GM19324 (cell line): Measurements from ENCODE around the gene ZRANB2.

ENCODE experiments used
- ATAC-seq: cut with Tn5 transposase; IDR thresholded peaks from one replicate; pipeline ENCODE4 v1.9.1; 2021; ENCODE audit warnings: mild to moderate bottlenecking, moderate library complexity; ENCODE audit not compliant: unreplicated experiment, low FRiP score

ZRANB2 gene

GRCh38 chr1:71071720-71072119 is 9.1 kb downstream of the ZRANB2 start:
- ATAC-seq, result no peak

DNA sequence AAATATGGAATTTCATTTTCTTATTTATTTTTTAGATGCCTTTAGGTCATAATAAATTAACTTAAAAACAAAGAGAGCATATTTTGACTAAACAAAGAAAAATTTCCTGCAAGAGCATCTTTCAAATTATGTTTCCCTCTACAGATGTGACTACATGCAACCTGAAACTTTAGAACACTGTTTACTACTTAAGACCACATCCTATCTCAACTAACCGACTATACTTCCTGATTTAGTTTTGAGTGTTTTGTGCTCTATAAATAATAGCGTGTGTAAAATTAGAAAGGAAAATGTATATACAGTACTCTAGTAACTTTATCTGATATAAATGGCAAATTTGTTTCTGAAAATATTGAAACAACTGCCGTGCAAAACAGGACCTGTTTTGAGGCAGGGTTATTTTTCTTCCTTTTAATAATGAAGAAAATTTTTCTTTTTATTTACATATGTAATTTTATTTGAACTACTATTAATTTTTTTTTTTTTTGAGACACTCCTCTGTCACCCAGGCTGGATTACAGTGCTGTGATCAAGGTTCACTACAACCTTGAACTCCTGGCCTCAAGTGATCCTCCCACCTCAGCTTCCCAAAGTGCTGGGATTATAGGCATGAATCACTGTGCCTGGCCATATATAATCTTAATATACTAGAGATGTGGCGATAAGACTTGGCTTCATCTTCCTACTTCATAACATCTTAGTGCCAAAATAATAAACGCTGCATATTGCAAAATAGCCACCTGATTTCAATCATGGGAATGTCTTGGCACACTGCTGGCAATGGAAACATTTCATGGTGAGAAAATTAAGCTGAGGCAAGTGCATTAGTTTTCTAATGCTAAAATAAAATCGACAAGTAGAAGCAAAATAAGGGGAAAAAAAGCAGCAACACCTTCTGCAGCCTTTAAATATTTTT is 12.3 kb downstream of the ZRANB2 start:
- ATAC-seq, result no peak

DNA sequence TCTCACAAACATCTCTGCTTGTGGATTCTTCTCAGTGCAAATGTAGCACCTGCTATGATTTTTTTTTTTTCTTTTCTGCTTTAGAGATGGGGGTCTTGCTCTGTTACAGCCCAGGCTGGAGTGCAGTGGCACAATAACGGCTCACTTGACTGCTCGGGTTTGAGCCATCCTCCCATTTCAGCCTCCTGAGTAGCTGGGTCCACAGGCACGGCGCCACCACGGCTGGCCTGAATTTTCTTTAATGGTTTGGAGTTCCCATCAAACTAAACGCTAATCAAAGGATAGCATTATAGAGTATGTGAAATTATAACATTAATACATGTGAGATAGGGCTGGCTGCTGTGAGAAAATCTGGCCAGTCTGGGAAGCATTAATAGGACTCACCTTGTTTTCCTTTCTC is 26.0 kb downstream of the ZRANB2 start:
- no peak for ATAC-seq

- no peak for ATAC-seq
Observed at GRCh38 chr1:71054281-71054731, 26.5 kb downstream of the ZRANB2 start.

DNA sequence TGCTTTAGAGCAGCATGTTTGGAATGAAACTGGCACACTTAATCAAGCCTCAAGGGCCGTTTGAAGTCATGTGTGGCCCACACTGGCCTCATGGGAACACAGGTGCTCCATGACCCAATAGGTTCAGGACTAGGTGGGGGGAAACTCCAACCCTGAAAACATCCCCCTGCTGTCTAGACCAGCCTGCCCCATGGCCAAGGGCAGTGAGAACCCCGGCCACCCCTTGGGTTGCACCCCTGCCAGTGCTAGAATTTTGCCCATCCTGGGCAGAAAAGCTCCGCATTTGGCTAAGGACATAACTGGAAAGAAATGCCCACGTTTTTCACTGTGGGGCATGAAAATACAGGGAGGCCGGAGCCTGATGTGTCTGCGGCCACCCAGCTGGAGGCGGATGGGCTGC is 27.1 kb downstream of the ZRANB2 start:
- no peak for ATAC-seq

DNA sequence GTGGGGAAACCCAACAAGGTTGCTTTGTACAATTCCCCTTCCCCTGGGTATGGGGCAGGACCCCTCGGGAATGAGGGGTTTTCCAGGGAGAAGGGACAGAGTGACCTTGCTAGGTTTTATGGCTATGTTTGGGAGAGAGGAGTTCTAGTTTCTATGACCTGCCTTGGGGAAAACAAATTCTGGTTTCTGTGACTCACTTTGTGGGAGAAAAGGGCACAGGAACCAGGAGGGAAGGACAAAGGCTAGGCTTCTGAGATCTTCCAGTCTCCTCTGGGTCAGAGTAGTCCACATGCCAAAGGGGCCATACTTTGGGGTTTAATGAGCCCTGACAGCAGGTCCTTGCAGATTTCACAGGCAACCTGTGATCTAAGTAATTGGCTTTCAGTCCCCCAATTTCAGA is 27.7 kb downstream of the ZRANB2 start:
- no peak for ATAC-seq

DNA sequence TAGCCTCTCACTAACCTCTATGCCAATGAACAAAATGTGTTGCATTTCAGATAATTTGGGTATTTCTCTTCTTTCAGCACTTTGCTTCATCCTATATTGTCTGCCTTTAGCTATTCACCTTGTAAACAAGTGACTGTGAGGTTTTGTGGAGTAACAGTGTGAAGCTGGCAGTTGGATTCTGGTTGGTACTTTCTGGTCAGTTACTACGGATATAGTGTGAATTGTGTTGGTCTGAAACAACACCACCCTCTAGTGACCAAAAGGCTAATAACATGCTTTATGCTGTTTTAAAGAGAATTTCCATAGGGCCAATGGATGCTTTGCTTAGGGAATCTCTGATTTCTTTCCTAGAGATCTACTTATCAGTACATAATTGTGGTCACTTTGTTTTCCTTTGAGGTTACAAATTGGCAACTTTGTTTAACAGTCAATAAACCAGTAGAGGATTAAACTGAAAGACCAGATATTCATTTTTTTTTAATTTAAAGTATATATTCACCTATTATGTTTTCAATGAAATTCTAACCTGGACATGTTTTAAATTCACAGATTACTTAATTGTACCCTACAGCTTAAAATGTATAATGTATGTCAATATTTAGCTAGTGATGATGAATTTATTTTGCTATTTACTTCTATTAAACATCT is 30.8 kb downstream of the ZRANB2 start:
- ATAC-seq, result peak; percentile 46

- ATAC-seq, result no peak
Observed at GRCh38 chr1:71047635-71048607, 32.9 kb downstream of the ZRANB2 start, which contains the start of gene PTGER3. PTGER3 (minus strand) TSS chr1:71047816; CDS start chr1:71047577, 239 bp downstream.

- ATAC-seq, result no peak
Observed at GRCh38 chr1:71046891-71047634, 33.8 kb downstream of the ZRANB2 start.

GRCh38 chr1:71045463-71046028 is 35.3 kb downstream of the ZRANB2 start:
- no peak for ATAC-seq

DNA sequence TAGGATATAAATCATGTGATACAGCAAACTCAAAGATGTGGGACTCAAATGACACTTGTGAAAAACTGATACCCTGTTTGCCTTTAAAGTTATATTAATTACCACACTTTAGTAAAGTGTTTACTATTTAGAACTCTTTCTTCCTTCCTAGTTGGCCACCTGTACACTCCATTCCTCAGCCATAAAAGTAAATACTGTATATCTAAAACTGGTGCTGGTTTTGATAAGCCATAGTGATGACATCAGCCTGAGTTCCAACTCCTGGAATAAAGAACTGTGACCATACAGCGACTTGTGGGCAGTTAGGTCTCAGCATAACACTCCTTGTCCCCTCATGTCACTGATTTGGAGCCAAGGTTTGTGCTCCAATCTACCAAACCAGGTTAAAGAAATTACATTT is 36.0 kb downstream of the ZRANB2 start:
- no peak for ATAC-seq

DNA sequence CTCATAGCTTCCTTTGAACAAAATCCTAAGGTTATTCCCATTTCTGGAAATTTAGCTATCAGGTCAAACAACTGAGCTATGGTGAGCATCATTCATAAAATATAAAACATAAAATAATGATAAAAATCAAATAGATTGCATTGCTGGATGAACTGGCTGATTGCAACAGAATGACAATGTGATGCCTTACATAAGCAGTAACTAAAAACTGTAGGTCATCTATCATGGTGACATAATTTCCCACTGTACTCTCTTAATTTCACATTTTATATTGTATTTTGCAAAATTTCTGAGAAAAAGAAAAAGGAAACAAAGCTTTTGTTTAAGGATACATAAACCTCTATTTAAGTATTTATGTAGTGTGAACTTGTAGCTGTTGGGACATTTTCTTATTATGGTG is 37.8 kb downstream of the ZRANB2 start:
- ATAC-seq, result no peak

DNA sequence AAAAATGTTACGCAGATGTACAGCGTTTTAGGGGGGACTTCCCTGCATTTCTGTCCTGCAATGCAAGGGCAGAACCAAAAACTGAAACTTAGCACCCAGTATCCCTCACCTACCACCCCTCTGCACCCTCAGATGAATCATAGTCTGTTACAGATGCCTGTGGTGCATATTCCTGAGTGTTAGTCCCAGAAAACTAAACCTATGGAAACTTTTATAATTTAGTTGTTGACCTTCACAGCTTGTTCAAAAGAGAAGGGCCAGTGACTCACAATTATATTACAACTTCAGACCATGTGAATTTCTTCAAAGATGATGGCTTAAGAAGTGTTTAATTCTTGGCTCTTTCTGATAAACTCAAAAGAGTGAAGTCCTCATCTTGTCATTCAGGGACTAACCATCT is 39.0 kb downstream of the ZRANB2 start:
- no peak for ATAC-seq

DNA sequence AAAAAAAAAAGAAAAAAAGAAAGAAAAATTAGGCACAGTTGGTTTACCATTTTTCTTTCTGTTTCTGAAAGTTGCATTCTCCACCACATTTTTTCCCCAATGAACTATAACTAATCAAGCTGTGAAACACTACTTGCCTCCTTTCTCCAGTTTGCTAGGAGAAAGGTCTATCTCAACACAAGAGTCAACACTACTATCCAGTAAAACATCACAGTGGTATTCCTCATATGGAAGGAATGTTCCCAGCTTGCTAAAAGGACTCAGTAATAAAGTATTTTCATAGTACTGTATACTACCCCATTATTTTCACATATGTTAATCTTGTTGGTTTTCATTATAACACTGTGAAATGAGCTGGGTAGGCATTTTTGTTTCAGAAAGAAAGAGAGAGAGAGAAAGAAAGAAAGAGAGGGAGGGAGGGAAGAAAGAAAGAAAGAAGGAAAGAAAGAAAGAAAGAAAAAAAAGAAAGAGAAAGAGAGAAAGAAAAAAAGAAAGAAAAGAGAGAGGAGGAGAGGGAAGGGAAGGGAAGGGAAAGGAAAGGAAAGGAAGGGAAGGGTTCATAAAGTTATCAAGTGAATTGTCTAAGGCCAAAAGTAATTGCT is 41.1 kb downstream of the ZRANB2 start:
- ATAC-seq, result no peak

DNA sequence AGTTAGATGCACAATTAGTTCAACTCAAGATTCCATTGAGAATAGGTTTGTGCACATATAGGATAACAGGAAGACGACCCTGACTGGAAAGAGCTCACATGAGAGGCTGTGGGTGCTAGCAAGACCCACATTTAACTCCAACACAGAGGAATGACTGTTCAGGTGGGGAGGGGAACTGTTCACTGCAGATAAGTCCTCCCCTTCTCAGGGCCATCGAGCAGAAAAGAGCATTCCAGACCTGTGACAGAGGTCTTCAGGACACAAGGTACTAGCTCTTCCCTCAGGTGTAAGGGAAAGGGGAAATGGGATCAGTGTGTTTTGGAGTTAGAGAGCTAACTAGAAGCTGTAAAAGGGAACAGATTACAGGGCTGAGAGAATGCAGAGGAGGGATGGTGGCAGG is 41.9 kb downstream of the ZRANB2 start:
- ATAC-seq, result no peak

GRCh38 chr1:71037829-71038620 is 42.8 kb downstream of the ZRANB2 start:
- ATAC-seq, result no peak

- no peak for ATAC-seq
Observed at GRCh38 chr1:71037066-71037465, 43.8 kb downstream of the ZRANB2 start.

DNA sequence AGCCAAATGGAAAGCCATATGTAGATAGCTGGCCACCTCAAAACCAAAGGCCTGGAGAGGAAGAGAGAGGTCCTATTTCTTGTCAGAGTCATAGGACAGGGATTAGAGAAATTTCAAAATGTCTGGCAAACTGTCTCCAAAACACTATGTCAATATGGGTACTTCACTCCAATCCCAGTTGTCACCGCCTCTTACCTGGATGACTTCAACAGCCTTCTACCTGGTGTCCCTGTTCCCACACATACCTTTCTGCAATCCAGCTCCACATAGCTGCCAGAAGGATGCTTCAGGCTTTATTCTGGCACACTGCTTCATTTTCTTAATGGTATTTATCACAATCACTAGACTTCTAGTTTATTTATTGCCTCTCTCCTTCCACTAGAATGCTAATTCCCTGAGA is 47.7 kb downstream of the ZRANB2 start:
- ATAC-seq, result no peak
